ENCODE results near the gene RNF150. TPM values are rescaled to one million over a fixed set of nuclear protein-coding genes. Genes with fewer than 3 reads are reported as not detected.
A peak's percentile ranks its signal among the peaks of the same experiment; 100 is the strongest.

RNF150 gene
- total RNA-seq, 1 donor: under 0.01 TPM

DNA sequence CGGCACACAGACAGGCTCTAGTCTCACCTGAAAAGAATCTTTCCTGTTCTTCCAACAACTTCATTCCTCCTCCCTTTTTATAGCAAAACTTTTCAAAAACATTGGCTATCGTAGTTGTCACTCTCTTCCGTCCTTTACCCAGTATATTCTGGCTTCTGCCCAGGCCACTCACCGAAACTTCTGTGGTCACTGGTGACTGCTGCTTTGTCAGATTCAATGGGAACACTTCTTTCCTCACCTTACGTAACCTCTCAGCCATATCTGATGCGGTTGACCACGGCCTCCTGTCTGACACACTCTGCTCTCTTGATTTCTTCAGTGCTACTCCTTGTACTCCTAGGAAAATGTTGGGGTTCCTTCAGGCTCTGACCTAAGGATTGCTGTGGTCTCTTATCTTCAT lies 9.2 kb upstream of the RNF150 start:
- H3K27me3 ChIP-seq (ENCODE audit: insufficient read depth, low read length): peaks cover 12% of the 10 kb centered on the region
- peaks cover 3% of the 10 kb centered on the region for H3K4me1 ChIP-seq (ENCODE audit: insufficient read depth, low read length)
- H3K4me3 ChIP-seq (ENCODE audit: low read length): no peak overlapping the region
- no peaks in the 10 kb centered on the region for H3K9me3 ChIP-seq (ENCODE audit: low read depth, low read length)

DNA sequence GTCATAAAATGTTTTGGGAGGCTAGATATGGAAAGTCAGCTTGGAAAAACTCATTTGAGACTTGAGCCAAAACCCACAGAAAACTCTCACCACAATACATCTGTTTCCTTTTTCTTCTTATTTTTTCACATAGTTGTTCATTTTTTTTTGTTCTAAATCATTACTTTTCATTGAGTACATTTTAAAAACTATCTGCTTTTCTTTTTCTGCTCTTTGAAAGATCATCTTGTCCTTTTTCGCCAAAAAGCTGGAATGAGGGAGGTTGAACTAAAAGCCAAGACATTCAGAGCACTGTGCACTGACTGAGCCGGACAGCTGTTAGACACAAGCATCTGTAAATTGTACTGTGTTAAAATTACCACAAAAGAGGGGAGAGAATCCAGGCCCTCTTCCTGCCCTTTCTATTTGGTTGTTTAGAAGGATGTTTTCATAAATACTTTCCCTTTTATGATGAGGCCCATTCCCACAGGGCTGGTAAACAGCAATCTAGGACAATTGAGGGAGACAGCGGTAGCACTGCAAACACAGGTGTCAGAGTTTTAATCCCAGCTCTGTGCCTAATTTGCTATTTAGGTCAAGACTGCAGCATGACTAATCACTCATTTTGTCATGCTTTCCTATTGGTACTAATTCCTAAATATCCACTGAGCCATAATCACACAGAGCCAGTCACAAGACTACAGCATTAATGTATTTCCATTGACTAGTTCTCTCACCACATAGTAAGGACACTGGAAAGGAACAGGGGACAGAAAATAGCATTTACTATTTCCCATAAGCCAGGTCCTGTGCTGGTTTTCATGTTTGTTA lies 7.3 kb upstream of the RNF150 start:
- H3K4me1 ChIP-seq (ENCODE audit: insufficient read depth, low read length): peaks cover 3% of the 10 kb centered on the region
- H3K9me3 ChIP-seq (ENCODE audit: low read depth, low read length): no peaks in the 10 kb centered on the region
- no peak overlapping the region for H3K4me3 ChIP-seq (ENCODE audit: low read length)
- H3K27me3 ChIP-seq (ENCODE audit: insufficient read depth, low read length): peaks cover 23% of the 10 kb centered on the region

DNA sequence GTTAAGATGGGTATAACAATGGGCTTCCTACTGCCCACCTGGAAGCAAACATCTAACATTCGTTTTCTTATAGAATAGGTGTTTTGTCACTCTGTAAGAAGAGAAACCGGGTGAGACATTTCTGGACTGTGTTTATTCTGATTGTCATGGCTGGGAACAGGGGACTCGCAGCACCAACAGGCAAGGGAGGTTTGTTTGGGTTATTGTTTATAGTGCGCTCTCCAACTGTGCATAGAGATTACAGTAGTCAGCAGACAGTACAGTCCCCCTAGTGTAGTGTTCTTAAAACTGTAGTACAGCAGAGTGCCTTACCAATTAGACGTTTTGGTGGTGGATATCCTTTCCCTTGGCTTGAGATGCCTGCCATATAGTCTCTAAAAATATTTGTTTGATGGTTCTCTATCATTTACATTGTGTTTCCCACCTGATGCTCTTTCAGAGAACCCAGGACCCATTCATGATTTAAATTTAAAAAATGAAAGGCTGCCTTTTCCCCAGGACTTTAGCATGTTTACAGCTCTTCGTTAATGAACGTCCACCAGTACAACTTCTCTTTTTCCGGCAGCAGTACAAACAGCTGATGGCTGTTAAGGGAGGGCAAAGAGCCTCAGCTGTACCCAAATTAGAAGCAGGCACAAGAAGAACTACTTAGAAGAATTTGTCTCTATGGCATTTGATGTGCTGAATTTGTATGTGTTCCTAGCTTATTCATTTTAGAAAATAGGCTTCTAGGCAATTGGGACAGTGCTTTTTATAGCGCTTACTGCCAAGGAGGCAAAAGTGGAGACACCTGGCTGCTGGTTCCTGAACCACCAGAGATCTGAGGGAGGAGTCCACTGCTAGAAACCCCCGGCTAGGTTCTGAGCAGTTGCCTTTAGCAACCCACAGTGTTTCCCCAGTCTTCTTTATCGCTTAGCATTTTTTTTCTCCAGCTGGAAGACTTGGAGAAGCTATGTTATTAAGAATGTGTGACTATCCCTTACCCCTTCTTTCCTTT lies 1.0 kb upstream of the RNF150 start:
- H3K27me3 ChIP-seq (ENCODE audit: insufficient read depth, low read length): peaks cover 70% of the 10 kb centered on the region
- peaks cover 16% of the 10 kb centered on the region for H3K4me1 ChIP-seq (ENCODE audit: insufficient read depth, low read length)
- H3K9me3 ChIP-seq (ENCODE audit: low read depth, low read length): no peaks in the 10 kb centered on the region
- H3K4me3 ChIP-seq (ENCODE audit: low read length): no peak overlapping the region

DNA sequence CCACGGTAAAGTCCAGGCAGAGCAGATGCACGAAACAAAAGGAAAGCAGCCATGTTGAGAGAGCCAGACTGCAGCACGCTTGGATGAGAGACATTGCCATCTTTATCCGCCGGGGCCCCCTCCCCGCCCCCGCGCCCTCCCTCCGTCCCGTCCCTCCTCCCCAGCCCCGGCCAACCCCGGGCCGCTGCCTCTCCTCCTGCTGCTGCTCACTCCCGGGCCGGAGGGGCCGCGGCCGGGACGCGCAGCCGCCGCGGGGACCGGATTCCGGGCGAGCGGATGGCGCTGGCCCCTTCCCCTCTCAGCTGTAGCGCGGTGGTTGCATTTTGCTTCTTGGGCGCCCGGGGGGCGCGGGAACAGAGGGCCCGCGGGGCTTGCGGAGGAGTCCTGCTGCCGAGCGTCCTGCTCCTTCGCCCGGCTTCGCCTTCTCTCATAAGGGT lies 542 bp downstream of the RNF150 start:
- Histone ChIP-seq H3K4me1 (ENCODE audit: insufficient read depth, low read length) (peaks cover 16% of the 10 kb centered on the region), H3K4me3 (ENCODE audit: low read length) (peak overlapping the region; percentile 30), H3K9me3 (ENCODE audit: low read depth, low read length) (no peaks in the 10 kb centered on the region), H3K27me3 (ENCODE audit: insufficient read depth, low read length) (peaks cover 80% of the 10 kb centered on the region)

DNA sequence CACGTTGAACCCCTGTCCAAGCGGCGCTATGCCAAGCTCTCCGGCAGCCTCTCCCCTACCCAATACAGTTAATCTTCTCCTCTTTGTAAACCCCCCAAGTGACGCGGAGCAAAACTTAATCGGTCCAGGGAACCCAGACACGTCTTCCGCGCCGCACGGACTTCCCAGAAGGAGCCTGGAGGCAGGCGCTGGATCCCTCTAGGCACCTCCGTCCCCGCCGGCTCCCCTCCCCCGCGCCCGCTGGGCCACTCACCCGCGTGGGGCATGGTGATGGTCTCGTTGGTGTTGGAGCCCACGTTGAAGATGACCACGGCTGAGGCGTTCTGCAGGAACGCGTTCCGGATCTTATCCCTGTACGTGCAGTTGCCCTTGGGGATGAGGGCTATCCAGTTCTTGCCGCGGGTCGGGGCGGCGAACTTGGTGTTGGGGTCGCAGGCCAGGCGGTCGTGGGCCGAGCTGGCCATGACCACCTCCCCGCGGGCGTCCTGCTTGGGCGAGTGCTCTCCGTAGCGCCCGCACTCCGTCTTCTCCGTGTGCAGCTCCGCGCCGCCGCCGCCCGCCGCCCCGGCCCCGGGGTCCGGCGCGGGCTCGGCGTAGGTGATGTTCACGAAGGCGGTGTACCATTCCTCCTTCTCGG lies 1.1 kb downstream of the RNF150 start:
- peak overlapping the region; percentile 19 for H3K4me3 ChIP-seq (ENCODE audit: low read length)
- H3K27me3 ChIP-seq (ENCODE audit: insufficient read depth, low read length): peaks cover 80% of the 10 kb centered on the region
- H3K4me1 ChIP-seq (ENCODE audit: insufficient read depth, low read length): peaks cover 16% of the 10 kb centered on the region
- no peaks in the 10 kb centered on the region for H3K9me3 ChIP-seq (ENCODE audit: low read depth, low read length)

DNA sequence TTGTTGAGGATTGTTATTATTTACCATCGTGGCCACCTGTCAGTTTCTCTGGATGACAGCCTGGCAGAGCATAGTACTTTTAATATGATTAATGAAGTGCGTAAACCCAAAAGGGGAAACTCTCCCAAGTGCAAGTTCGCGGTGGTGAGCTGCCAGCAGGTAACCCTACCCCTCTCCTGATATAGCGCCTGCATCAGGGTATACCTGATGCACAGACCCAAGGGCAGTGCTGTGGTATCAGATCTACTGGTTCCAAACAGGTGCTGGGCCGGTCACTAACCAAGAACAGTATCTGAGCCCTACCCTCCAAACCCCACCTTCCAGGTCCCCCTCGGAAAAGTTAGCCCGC lies 1.6 kb downstream of the RNF150 start:
- Histone ChIP-seq H3K9me3 (ENCODE audit: low read depth, low read length) (no peaks in the 10 kb centered on the region), H3K27me3 (ENCODE audit: insufficient read depth, low read length) (peaks cover 76% of the 10 kb centered on the region), H3K4me1 (ENCODE audit: insufficient read depth, low read length) (peaks cover 20% of the 10 kb centered on the region), H3K4me3 (ENCODE audit: low read length) (no peak overlapping the region)

DNA sequence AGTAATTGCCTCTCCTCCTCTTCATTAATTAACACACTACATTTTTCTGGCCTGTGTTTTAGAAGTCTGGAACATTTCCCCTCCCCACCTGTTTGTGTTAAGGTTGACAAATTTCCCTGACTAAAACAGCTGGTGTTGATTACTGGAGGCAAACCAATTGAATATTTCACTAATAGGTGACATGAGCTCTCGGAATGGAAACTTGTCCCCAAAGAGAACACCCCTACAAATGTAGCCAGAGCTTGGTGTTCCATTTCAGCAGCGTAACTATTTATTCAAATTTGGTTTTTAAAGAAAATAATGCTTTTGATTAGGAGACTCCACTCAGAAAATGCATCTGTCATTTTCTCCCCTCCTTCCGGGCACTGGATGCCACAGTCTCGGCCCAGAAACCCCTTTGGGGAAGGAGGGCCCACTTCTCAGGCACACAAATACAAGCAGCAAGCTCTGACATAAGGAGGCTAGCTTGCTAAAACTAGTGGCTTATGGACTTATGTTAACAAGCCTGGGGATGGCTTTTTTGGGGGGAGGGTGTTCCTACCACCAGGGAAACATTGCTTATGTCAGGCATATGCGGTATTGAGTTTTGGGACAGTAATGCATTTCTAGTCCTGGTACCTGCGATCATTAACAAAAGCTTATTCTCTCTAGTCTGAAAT lies 2.2 kb downstream of the RNF150 start:
- Histone ChIP-seq H3K4me3 (ENCODE audit: low read length) (no peak overlapping the region), H3K27me3 (ENCODE audit: insufficient read depth, low read length) (peaks cover 76% of the 10 kb centered on the region)

DNA sequence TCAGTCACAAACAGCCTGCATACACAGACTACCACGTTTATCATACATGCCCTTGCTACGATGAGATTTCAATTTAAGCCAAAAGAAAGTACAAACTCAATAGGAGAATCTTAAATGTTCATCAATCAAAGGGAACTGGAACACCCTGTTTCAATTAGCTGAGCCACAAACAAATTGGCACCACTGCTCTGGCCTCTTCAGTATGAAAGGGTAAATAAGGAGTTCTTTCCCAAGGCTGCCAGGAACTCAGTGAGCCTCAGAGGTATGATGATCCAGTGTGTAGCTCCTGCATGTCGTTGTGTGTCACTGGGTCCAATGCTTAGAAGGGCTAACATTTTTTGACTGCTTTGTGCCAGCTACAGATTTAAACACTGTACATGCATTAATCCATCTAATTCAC lies 5.4 kb downstream of the RNF150 start:
- no peaks in the 10 kb centered on the region for H3K9me3 ChIP-seq (ENCODE audit: low read depth, low read length)
- no peak overlapping the region for H3K4me3 ChIP-seq (ENCODE audit: low read length)
- H3K4me1 ChIP-seq (ENCODE audit: insufficient read depth, low read length): peaks cover 13% of the 10 kb centered on the region
- peaks cover 50% of the 10 kb centered on the region for H3K27me3 ChIP-seq (ENCODE audit: insufficient read depth, low read length)

More for the DNA sequence above, 2.2 kb downstream of the RNF150 start:
- H3K9me3 ChIP-seq (ENCODE audit: low read depth, low read length): no peaks in the 10 kb centered on the region
- peaks cover 21% of the 10 kb centered on the region for H3K4me1 ChIP-seq (ENCODE audit: insufficient read depth, low read length)

DNA sequence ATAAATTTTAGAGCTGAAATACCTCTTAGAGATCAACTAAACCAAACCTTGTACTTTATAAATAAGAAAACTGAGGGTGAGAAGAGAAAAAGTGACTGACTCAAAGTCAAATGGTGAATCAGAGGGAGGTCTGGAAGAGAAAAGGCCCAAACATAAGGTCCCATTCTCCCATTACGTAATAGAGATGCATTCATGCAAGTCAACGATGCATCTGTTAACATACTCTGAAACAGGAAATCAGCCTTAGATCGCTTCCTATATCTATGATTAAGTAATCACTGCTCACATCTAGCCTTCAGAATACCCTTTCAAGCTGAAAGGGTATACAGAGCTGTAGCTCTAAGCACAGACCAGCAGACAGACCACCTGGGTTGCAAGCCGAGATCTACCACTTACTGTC lies 6.5 kb downstream of the RNF150 start:
- Histone ChIP-seq H3K27me3 (ENCODE audit: insufficient read depth, low read length) (peaks cover 42% of the 10 kb centered on the region), H3K4me1 (ENCODE audit: insufficient read depth, low read length) (peaks cover 6% of the 10 kb centered on the region), H3K4me3 (ENCODE audit: low read length) (no peak overlapping the region), H3K9me3 (ENCODE audit: low read depth, low read length) (no peaks in the 10 kb centered on the region)

DNA sequence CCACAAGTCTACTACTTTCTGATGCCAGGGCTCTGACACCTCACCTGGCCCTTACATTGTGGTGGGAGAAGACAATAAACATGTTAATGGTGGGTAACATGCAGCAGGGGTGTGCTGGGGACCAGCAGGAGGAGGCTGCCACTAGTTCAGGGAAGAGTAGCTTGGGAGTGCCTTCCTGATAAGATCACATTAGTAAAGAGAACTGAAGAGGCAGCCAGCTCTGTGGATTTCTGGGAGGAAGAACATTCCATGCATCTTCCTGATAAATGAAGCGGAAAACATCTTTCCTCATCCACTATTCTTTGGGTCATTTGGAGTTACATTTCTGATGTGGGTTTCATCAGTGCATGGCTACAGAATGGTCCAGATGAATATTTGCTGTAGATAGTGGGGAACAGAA lies 9.0 kb downstream of the RNF150 start:
- peaks cover 5% of the 10 kb centered on the region for H3K4me1 ChIP-seq (ENCODE audit: insufficient read depth, low read length)
- no peaks in the 10 kb centered on the region for H3K9me3 ChIP-seq (ENCODE audit: low read depth, low read length)
- H3K4me3 ChIP-seq (ENCODE audit: low read length): no peak overlapping the region
- H3K27me3 ChIP-seq (ENCODE audit: insufficient read depth, low read length): peaks cover 17% of the 10 kb centered on the region

DNA sequence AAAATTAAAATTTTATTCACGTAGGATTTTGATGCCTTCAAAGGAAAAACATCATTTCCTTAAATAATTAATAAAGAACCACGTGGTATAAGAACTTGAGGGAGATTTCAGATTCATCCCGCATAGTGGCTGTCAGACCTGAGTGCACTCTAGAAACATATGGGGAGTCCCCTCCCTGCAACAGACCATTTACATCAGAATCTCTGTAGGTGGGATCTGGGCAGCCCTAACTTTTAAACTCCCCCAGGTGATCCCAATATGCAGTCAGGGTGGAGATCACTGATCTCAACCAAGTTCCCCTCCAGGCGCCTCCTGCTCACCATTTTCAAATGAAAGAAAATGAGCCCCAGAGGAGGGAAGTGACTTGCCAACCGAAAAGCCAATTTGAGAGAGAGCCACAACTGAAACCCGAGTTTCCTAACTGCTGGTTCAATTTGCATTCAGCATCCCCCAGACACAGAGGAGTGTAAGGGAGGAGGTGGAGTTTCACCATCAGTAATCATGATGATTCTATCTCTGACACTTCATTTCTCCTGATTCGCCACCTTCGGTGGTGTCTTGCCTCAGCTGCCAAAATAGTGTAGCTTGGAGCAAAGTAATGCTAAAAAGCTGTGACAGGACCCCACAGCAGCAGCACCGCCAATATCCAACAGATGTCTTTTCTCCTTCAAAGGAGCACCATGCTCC lies 11.4 kb downstream of the RNF150 start:
- H3K27me3 ChIP-seq (ENCODE audit: insufficient read depth, low read length): peaks cover 8% of the 10 kb centered on the region
- H3K4me3 ChIP-seq (ENCODE audit: low read length): no peak overlapping the region
- no peaks in the 10 kb centered on the region for H3K9me3 ChIP-seq (ENCODE audit: low read depth, low read length)
- H3K4me1 ChIP-seq (ENCODE audit: insufficient read depth, low read length): peaks cover 3% of the 10 kb centered on the region

DNA sequence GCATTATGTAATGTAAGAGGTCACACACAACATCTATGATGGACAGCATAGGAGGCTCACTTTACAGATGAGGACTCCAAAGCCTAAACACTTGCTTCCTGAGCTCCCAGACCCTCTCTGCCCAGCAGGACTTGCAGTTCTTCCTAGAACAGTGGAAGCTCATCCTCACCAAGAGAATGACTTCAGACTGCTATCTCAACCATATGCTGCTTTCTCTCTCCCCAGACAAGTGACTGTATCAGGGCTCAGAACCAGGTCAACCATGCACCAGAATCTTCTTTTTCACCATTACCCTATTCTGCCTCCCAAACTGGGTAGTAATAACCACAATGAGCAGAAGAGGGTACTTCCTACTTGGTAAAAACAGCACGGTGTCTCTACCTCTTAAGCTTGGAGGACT lies 12.2 kb downstream of the RNF150 start:
- Histone ChIP-seq H3K4me1 (ENCODE audit: insufficient read depth, low read length) (no peaks in the 10 kb centered on the region), H3K27me3 (ENCODE audit: insufficient read depth, low read length) (peaks cover 5% of the 10 kb centered on the region), H3K9me3 (ENCODE audit: low read depth, low read length) (no peaks in the 10 kb centered on the region), H3K4me3 (ENCODE audit: low read length) (no peak overlapping the region)

DNA sequence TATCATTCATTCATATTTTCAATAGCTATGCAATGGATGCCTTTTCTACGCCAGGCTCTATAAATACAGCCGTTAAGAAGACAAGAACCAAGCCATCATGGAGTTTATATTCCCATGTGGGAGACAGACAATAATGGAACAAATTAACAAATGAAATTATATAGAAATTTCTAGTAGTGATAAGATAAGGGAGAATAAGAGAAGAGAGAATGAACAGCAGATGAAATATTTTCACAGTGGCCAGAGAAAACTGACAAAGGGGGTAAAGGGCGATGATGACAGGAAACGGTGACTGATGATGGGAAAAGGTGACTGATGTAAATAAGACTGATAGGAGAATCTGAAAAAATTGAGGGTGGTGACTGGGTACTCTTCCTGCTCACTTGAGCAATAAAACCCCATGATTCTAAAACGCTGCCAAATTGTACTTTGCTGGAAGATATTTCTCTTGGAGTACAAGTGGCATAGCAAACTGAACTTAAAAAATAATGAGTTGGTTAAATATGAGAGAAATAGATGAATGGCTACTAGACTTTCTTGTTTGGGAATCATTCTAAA lies 13.2 kb downstream of the RNF150 start:
- H3K27me3 ChIP-seq (ENCODE audit: insufficient read depth, low read length): peaks cover 3% of the 10 kb centered on the region
- H3K9me3 ChIP-seq (ENCODE audit: low read depth, low read length): no peaks in the 10 kb centered on the region
- no peak overlapping the region for H3K4me3 ChIP-seq (ENCODE audit: low read length)
- no peaks in the 10 kb centered on the region for H3K4me1 ChIP-seq (ENCODE audit: insufficient read depth, low read length)

DNA sequence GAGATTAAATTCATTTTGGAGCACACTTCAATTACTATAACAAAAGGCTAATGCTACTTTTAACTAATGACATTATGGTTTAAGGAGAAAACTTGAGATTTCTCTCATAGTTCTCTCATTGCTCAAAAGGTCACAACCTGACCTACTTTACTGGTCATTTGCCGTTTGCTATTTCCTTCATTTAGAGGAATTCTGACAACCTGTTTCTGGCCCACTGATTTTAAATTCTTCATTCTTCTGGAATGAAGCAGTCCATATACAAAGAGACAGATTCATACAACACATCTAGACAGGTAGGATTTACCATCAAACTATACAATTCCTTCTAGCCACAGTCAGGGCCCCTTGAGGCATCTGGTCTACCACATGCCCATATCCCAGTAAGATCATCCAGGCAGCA lies 14.2 kb downstream of the RNF150 start:
- H3K9me3 ChIP-seq (ENCODE audit: low read depth, low read length): no peaks in the 10 kb centered on the region
- peaks cover 2% of the 10 kb centered on the region for H3K27me3 ChIP-seq (ENCODE audit: insufficient read depth, low read length)
- H3K4me1 ChIP-seq (ENCODE audit: insufficient read depth, low read length): no peaks in the 10 kb centered on the region
- H3K4me3 ChIP-seq (ENCODE audit: low read length): no peak overlapping the region
